WTC11 (cell line): Measurements from ENCODE around the gene FETUB. TPM values are rescaled to one million over a fixed set of nuclear protein-coding genes. Genes with fewer than 3 reads are reported as not detected.

Experiments
- ATAC-seq: fragments of 200-7000 bp; cut with Tn5 transposase; 2 replicates; pipeline ENCODE4 v1.10.0; 2021; ENCODE audit warnings: mild to moderate bottlenecking, moderate library complexity
- CTCF ChIA-PET: fragments of 300-600 bp; sonication (Branson Sonifier 250); formaldehyde crosslinking; loops from one replicate; lab custom pipeline; 2021; ENCODE audit warnings: antibody characterized with exemption; lab: Charles Lee
- POLR2A ChIA-PET: fragments of 350-600 bp; sonication (Branson Sonifier 250); formaldehyde crosslinking; loops from one replicate; lab custom pipeline; 2021; ENCODE audit warnings: antibody characterized with exemption; lab: Charles Lee
- DNase-seq: peaks from one replicate; pipeline ENCODE4 v3.0.0; 2021; ENCODE audit warnings: low spot score
- H3K27ac Mint-ChIP-seq: 2 replicates; pipeline ENCODE4 v1.8.0; 2021; ENCODE audit warnings: mixed read lengths
- H3K27me3 Mint-ChIP-seq: 2 replicates; pipeline ENCODE4 v1.8.0; 2021; ENCODE audit warnings: low read depth, mild to moderate bottlenecking, moderate library complexity, mixed read lengths
- H3K36me3 Mint-ChIP-seq: 2 replicates; pipeline ENCODE4 v1.8.0; 2021; ENCODE audit warnings: mixed read lengths
- H3K4me1 Mint-ChIP-seq: 2 replicates; pipeline ENCODE4 v1.8.0; 2022; ENCODE audit warnings: mixed read lengths
- H3K4me3 Mint-ChIP-seq: 2 replicates; pipeline ENCODE4 v1.8.0; 2021; ENCODE audit warnings: mild to moderate bottlenecking, moderate library complexity, mixed read lengths
- H3K9me3 Mint-ChIP-seq: 2 replicates; pipeline ENCODE4 v1.8.0; 2021; ENCODE audit warnings: mixed read lengths
- CREB1 ChIP-seq: sonication (generic); formaldehyde crosslinking; IDR thresholded peaks from 2 replicates; pipeline ENCODE4 v1.8.0; 2023; ENCODE audit warnings: mild to moderate bottlenecking, missing genetic modification reagents
- CREM ChIP-seq: sonication (generic); formaldehyde crosslinking; IDR thresholded peaks from 2 replicates; pipeline ENCODE4 v1.8.1; 2022; ENCODE audit warnings: mild to moderate bottlenecking, missing genetic modification reagents, moderate library complexity
- EMX1 ChIP-seq: fragments of 250-450 bp; sonication (Bioruptor Pico); IDR thresholded peaks from 2 replicates; pipeline ENCODE4 v1.8.0; 2021; ENCODE audit warnings: mild to moderate bottlenecking
- FOXK1 ChIP-seq: sonication (generic); formaldehyde crosslinking; IDR thresholded peaks from 2 replicates; pipeline ENCODE4 v1.8.0; 2022; ENCODE audit warnings: mild to moderate bottlenecking, moderate library complexity, missing genetic modification reagents
- MXD4 ChIP-seq: fragments of 250-450 bp; sonication (Bioruptor Pico); IDR thresholded peaks from 2 replicates; pipeline ENCODE4 v1.8.0; 2021; ENCODE audit warnings: mild to moderate bottlenecking, moderate library complexity, borderline replicate concordance
- NR2C2 ChIP-seq: sonication (generic); formaldehyde crosslinking; IDR thresholded peaks from 2 replicates; pipeline ENCODE4 v1.8.0; 2022; ENCODE audit warnings: mild to moderate bottlenecking, missing genetic modification reagents
- ZNF219 ChIP-seq: sonication (generic); formaldehyde crosslinking; IDR thresholded peaks from 2 replicates; pipeline ENCODE4 v1.8.0; 2023; ENCODE audit warnings: missing genetic modification reagents, mild to moderate bottlenecking, borderline replicate concordance
- ZNF232 ChIP-seq: sonication (generic); formaldehyde crosslinking; IDR thresholded peaks from 2 replicates; pipeline ENCODE4 v1.8.0; 2022; ENCODE audit warnings: mild to moderate bottlenecking, missing genetic modification reagents
- ZNF263 ChIP-seq: sonication (generic); formaldehyde crosslinking; IDR thresholded peaks from 2 replicates; pipeline ENCODE4 v1.8.1; 2022; ENCODE audit warnings: low read depth, mild to moderate bottlenecking, moderate library complexity, missing genetic modification reagents
- ZNF396 ChIP-seq: fragments of 250-450 bp; sonication (Bioruptor Pico); IDR thresholded peaks from 2 replicates; pipeline ENCODE4 v1.8.0; 2021; ENCODE audit warnings: mild to moderate bottlenecking, moderate library complexity, borderline replicate concordance
- ZNF423 ChIP-seq: fragments of 250-450 bp; sonication (Bioruptor Pico); IDR thresholded peaks from 2 replicates; pipeline ENCODE4 v2.1.2; 2022; ENCODE audit warnings: mild to moderate bottlenecking, moderate library complexity
- total RNA-seq: library from RNA; stranded (reverse); gene quantifications from 3 replicates; pipeline ENCODE4 v1.2.3, GENCODE V29; 2021
- TF ChIP-seq, protein P1 (sequence below): sonication (generic); formaldehyde crosslinking; conservative IDR thresholded peaks from 2 replicates; pipeline ENCODE4 v1.8.1; 2023; ENCODE audit warnings: mild to moderate bottlenecking, low read depth, missing genetic modification reagents, moderate library complexity
- TF ChIP-seq, protein P2 (sequence below): sonication (generic); formaldehyde crosslinking; IDR thresholded peaks from 2 replicates; pipeline ENCODE4 v1.8.0; 2022; ENCODE audit warnings: mild to moderate bottlenecking, missing genetic modification reagents
- TF ChIP-seq, protein P3 (sequence below): fragments of 250-450 bp; sonication (Bioruptor Pico); IDR thresholded peaks from 2 replicates; pipeline ENCODE4 v1.9.0; 2021; ENCODE audit warnings: mild to moderate bottlenecking
- TF ChIP-seq, protein P4 (sequence below): sonication (generic); formaldehyde crosslinking; IDR thresholded peaks from 2 replicates; pipeline ENCODE4 v1.8.0; 2023; ENCODE audit warnings: mild to moderate bottlenecking, missing genetic modification reagents
- TF ChIP-seq, protein P5 (sequence below): sonication (generic); formaldehyde crosslinking; IDR thresholded peaks from 2 replicates; pipeline ENCODE4 v1.8.0; 2023; ENCODE audit warnings: missing genetic modification reagents

Gene FETUB
- total RNA-seq, 1 experiment from 2014 or later: not detected

DNA sequence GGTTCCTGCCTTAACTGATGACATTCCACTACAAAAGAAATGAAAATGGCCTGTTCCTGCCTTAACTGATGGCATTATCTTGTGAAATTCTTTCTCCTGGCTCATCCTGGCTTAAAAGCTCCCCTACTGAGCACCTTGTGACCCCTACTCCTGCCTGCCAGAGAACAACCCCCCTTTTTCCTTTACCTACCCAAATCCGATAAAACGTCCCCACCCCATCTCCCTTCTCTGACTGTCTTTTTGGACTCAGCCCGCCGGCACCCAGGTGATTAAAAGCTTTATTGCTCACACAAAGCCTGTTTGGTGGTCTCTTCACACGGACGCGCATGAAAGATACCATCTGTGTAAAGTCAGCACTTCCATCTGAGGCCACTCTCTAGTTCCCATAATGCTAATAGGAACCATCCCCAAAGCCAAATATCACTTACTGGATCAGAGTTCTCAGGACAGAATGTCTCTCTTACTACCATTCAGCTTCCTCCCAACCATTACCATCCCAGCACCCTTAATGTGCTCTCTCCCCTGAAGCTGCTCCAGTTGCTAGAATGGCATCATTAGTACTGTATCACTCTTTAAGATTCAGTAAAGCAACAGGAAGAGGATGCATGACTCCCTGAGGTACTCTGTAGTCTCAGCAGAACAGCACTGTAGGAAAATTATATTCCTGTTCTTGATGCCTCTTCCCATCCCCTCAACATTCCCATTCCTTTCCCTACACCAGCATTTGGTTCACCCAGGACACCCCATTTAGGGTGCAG lies 23.3 kb downstream of the FETUB start:
- ATAC-seq: peak; percentile 73
- H3K27me3 Mint-ChIP-seq: peaks cover 6% of the 10 kb centered on the region
- no peak for DNase-seq
- H3K4me3 Mint-ChIP-seq: peak overlapping the region; percentile 1
- H3K4me1 Mint-ChIP-seq: peaks cover 49% of the 10 kb centered on the region
- TF ChIP-seq, protein P1, sequence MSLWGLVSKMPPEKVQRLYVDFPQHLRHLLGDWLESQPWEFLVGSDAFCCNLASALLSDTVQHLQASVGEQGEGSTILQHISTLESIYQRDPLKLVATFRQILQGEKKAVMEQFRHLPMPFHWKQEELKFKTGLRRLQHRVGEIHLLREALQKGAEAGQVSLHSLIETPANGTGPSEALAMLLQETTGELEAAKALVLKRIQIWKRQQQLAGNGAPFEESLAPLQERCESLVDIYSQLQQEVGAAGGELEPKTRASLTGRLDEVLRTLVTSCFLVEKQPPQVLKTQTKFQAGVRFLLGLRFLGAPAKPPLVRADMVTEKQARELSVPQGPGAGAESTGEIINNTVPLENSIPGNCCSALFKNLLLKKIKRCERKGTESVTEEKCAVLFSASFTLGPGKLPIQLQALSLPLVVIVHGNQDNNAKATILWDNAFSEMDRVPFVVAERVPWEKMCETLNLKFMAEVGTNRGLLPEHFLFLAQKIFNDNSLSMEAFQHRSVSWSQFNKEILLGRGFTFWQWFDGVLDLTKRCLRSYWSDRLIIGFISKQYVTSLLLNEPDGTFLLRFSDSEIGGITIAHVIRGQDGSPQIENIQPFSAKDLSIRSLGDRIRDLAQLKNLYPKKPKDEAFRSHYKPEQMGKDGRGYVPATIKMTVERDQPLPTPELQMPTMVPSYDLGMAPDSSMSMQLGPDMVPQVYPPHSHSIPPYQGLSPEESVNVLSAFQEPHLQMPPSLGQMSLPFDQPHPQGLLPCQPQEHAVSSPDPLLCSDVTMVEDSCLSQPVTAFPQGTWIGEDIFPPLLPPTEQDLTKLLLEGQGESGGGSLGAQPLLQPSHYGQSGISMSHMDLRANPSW (CRISPR knock-in tag): no peak
- TF ChIP-seq NR2C2: no peak
- TF ChIP-seq CREM: no peak
- TF ChIP-seq ZNF396 (CRISPR knock-in tag): no peak
- TF ChIP-seq MXD4 (CRISPR knock-in tag): no peak
- no peak for TF ChIP-seq ZNF423 (CRISPR knock-in tag)
- no peak for TF ChIP-seq ZNF263
- TF ChIP-seq, protein P2, sequence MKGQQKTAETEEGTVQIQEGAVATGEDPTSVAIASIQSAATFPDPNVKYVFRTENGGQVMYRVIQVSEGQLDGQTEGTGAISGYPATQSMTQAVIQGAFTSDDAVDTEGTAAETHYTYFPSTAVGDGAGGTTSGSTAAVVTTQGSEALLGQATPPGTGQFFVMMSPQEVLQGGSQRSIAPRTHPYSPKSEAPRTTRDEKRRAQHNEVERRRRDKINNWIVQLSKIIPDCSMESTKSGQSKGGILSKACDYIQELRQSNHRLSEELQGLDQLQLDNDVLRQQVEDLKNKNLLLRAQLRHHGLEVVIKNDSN (CRISPR knock-in tag): no peak
- TF ChIP-seq, protein P3, sequence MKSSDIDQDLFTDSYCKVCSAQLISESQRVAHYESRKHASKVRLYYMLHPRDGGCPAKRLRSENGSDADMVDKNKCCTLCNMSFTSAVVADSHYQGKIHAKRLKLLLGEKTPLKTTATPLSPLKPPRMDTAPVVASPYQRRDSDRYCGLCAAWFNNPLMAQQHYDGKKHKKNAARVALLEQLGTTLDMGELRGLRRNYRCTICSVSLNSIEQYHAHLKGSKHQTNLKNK (CRISPR knock-in tag): no peak
- no peak for TF ChIP-seq ZNF219 (CRISPR knock-in tag)
- TF ChIP-seq, protein P4, sequence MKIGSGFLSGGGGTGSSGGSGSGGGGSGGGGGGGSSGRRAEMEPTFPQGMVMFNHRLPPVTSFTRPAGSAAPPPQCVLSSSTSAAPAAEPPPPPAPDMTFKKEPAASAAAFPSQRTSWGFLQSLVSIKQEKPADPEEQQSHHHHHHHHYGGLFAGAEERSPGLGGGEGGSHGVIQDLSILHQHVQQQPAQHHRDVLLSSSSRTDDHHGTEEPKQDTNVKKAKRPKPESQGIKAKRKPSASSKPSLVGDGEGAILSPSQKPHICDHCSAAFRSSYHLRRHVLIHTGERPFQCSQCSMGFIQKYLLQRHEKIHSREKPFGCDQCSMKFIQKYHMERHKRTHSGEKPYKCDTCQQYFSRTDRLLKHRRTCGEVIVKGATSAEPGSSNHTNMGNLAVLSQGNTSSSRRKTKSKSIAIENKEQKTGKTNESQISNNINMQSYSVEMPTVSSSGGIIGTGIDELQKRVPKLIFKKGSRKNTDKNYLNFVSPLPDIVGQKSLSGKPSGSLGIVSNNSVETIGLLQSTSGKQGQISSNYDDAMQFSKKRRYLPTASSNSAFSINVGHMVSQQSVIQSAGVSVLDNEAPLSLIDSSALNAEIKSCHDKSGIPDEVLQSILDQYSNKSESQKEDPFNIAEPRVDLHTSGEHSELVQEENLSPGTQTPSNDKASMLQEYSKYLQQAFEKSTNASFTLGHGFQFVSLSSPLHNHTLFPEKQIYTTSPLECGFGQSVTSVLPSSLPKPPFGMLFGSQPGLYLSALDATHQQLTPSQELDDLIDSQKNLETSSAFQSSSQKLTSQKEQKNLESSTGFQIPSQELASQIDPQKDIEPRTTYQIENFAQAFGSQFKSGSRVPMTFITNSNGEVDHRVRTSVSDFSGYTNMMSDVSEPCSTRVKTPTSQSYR: no peak
- TF ChIP-seq FOXK1 (CRISPR knock-in tag): no peak
- TF ChIP-seq CREB1 (CRISPR knock-in tag): no peak
- TF ChIP-seq ZNF232 (CRISPR knock-in tag): no peak
- no peak for TF ChIP-seq EMX1
- TF ChIP-seq, protein P5, sequence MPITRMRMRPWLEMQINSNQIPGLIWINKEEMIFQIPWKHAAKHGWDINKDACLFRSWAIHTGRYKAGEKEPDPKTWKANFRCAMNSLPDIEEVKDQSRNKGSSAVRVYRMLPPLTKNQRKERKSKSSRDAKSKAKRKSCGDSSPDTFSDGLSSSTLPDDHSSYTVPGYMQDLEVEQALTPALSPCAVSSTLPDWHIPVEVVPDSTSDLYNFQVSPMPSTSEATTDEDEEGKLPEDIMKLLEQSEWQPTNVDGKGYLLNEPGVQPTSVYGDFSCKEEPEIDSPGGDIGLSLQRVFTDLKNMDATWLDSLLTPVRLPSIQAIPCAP (CRISPR knock-in tag): no peak
- peaks cover 15% of the 10 kb centered on the region for H3K9me3 Mint-ChIP-seq
- CTCF ChIA-PET: interaction anchor here (0.6 to 1.4 kb wide), 4 partner anchors 47 to 74 kb away, joined by 3 to 6 read pairs (median 4); no protein-coding TSS in a partner anchor
- peaks cover 16% of the 10 kb centered on the region for H3K36me3 Mint-ChIP-seq
- POLR2A ChIA-PET: no interaction called here
- peak overlapping the region; percentile 90 for H3K27ac Mint-ChIP-seq

DNA sequence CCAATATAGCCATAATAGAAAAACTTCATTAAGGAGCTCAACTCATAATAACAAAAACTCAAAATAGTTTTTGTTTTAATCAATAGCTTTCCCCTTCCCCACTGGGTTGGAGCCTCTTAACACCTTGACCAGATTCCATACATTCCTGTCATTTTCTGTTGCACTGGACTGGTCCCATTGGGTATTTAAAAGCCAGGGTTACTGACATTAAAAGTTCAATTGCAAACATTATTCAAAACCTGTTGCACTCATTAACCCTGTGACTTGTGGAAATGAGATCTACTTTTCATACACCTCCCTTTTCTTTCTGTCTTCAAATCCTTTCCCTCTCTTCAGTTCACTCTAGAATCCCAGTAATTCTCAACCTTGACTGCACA lies 23.9 kb downstream of the FETUB start:
- H3K4me3 Mint-ChIP-seq: peak overlapping the region; percentile 1; the same call in 1 of the 2 replicates
- H3K27ac Mint-ChIP-seq: peak overlapping the region; percentile 90
- CTCF ChIA-PET: interaction anchor here (0.6 to 1.4 kb wide), 4 partner anchors 47 to 75 kb away, joined by 3 to 6 read pairs (median 4); no protein-coding TSS in a partner anchor
- TF ChIP-seq, protein P5 (CRISPR knock-in tag): no peak
- H3K4me1 Mint-ChIP-seq: peaks cover 49% of the 10 kb centered on the region
- peaks cover 5% of the 10 kb centered on the region for H3K27me3 Mint-ChIP-seq
- ATAC-seq: peak; percentile 78
- peaks cover 10% of the 10 kb centered on the region for H3K9me3 Mint-ChIP-seq
- no peak for DNase-seq
- POLR2A ChIA-PET: no interaction called here
- peaks cover 10% of the 10 kb centered on the region for H3K36me3 Mint-ChIP-seq
